ENCODE data around the gene HTR1D. TPM values are rescaled to one million over a fixed set of nuclear protein-coding genes. Genes with fewer than 3 reads are reported as not detected.
"Not testable (repeated sequence)": the region's sequence is repeated elsewhere in the genome, so short reads cannot be mapped to it uniquely, and the experiment has no call there.

HTR1D gene
- total RNA-seq (not detected), polyA plus RNA-seq (1 to 10 TPM in 1 of 2 donors, under 1 TPM in 1; 0.05 to 1.3 TPM)
- long read RNA-seq, donor 1: 0 reads
- long read RNA-seq, donor 2: 0 reads

- ATAC-seq (ENCODE audit: low FRiP score) (no peak), DNase-seq (peak in 1 of 2 donors; percentile 79)
- H3K36me3 ChIP-seq (ENCODE audit: control insufficient read depth in 1 of 2, insufficient read depth in 2 of 2, low read length in 1 of 2): no peaks in the 10 kb centered on the region
- WGBS, 2 donors: 3% methylated on average over 39 to 45 of the region's 45 CpGs
- H3K27ac ChIP-seq (ENCODE audit: low read depth in 1 of 2, low read length in 2 of 2): no peak within 1 kb of the TSS
- intact Hi-C loops (cut with DNase I): no loop called here
- no peaks in the 10 kb centered on the region for H3K4me1 ChIP-seq (ENCODE audit: control insufficient read depth in 1 of 2, insufficient read depth in 2 of 2, low read length in 2 of 2)
- no peaks in the 10 kb centered on the region for H3K27me3 ChIP-seq (ENCODE audit: control insufficient read depth in 1 of 2, insufficient read depth in 2 of 2, low read length in 1 of 2)
- H3K9me3 ChIP-seq (ENCODE audit: control insufficient read depth, low read length): no peaks in the 10 kb centered on the region
- H3K4me3 ChIP-seq (ENCODE audit: low read length in 2 of 2): peak within 1 kb of the TSS in 1 of 2 donors; percentile 22
These were observed at the start of gene HTR1D for GRCh38 chr1:23217421-23218115. Gene HTR1D (minus strand): TSS chr1:23217502. CDS start chr1:23194219, 23,283 bp downstream.

DNA sequence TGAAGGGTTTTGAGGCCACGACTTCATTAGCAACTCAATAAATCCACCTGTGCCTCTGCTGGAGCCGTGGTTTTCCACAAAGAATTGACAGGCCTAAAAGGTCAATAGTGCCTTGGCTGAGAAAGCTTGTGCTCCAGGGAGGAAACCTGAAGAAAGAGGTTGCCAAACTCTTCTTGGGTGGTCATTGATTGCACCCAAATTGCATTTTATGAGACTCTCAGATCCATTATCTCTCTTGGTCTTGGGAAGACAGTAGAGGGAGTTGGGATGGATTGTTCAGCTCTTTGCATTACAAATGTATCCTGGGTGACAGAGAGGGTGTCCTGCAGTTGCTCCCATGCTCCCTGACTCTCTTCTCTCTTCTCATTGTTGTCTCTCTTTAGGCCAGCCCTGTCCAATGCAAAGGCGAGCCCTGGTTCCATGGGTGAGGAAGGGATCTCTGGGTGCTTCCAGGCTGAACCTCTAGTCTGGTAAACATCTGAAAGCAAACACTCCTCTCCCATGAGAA, 46.1 kb upstream of the HTR1D start:
- Histone ChIP-seq H3K9me3 (ENCODE audit: control insufficient read depth, low read length) (no peaks in the 10 kb centered on the region), H3K4me3 (ENCODE audit: low read length in 2 of 2) (no peak overlapping the region), H3K27ac (ENCODE audit: low read depth in 1 of 2, low read length in 2 of 2) (no peak overlapping the region), H3K27me3 (ENCODE audit: control insufficient read depth in 1 of 2, insufficient read depth in 2 of 2, low read length in 1 of 2) (no peaks in the 10 kb centered on the region), H3K36me3 (ENCODE audit: control insufficient read depth in 1 of 2, insufficient read depth in 2 of 2, low read length in 1 of 2) (no peaks in the 10 kb centered on the region), H3K4me1 (ENCODE audit: control insufficient read depth in 1 of 2, insufficient read depth in 2 of 2, low read length in 2 of 2) (no peaks in the 10 kb centered on the region)
- ATAC-seq (ENCODE audit: low FRiP score): no peak
- intact Hi-C loops (cut with DNase I): no loop called here
- DNase-seq: no peak
- 59 to 72% methylated on average over 3 of the region's 3 CpGs for WGBS, 2 donors

- DNase-seq; H3K4me1 ChIP-seq (ENCODE audit: control insufficient read depth in 1 of 2, insufficient read depth in 2 of 2, low read length in 2 of 2); H3K4me3 ChIP-seq (ENCODE audit: low read length in 2 of 2); H3K27me3 ChIP-seq (ENCODE audit: control insufficient read depth in 1 of 2, insufficient read depth in 2 of 2, low read length in 1 of 2); H3K27ac ChIP-seq (ENCODE audit: low read depth in 1 of 2, low read length in 2 of 2); H3K9me3 ChIP-seq (ENCODE audit: control insufficient read depth, low read length); H3K36me3 ChIP-seq (ENCODE audit: control insufficient read depth in 1 of 2, insufficient read depth in 2 of 2, low read length in 1 of 2); intact Hi-C loops (cut with DNase I); ATAC-seq (ENCODE audit: low FRiP score): not testable (repeated sequence)
- 82 to 92% methylated on average over 1 of the region's 2 CpGs for WGBS, 2 donors
These were observed 40.8 kb upstream of the HTR1D start for GRCh38 chr1:23258082-23258481.

DNA sequence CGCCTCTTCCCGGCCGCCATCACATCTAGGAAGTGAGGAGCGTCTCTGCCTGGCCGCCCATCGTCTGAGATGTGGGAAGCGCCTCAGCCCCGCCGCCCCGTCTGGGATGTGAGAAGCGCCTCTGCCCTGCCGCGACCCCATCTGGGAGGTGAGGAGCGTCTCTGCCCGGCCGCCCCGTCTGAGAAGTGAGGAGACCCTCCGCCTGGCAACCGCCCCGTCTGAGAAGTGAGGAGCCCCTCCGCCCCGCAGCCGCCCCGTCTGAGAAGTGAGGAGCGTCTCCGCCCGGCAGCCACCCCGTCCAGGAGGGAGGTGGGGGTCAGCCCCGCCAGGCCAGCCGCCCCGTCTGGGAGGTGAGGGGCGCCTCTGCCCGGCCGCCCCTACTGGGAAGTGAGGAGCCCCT, 40.1 kb upstream of the HTR1D start:
- H3K4me1 ChIP-seq (ENCODE audit: control insufficient read depth in 1 of 2, insufficient read depth in 2 of 2, low read length in 2 of 2); H3K36me3 ChIP-seq (ENCODE audit: control insufficient read depth in 1 of 2, insufficient read depth in 2 of 2, low read length in 1 of 2); H3K4me3 ChIP-seq (ENCODE audit: low read length in 2 of 2); intact Hi-C loops (cut with DNase I); H3K27ac ChIP-seq (ENCODE audit: low read depth in 1 of 2, low read length in 2 of 2); ATAC-seq (ENCODE audit: low FRiP score); H3K27me3 ChIP-seq (ENCODE audit: control insufficient read depth in 1 of 2, insufficient read depth in 2 of 2, low read length in 1 of 2); DNase-seq; H3K9me3 ChIP-seq (ENCODE audit: control insufficient read depth, low read length): not testable (repeated sequence)
- 93 to 94% methylated on average over 22 to 34 of the region's 34 CpGs for WGBS, 2 donors

GRCh38 chr1:23254584-23254983, 37.3 kb upstream of the HTR1D start:
- Histone ChIP-seq H3K4me1 (ENCODE audit: control insufficient read depth in 1 of 2, insufficient read depth in 2 of 2, low read length in 2 of 2) (no peaks in the 10 kb centered on the region), H3K4me3 (ENCODE audit: low read length in 2 of 2) (no peak overlapping the region), H3K36me3 (ENCODE audit: control insufficient read depth in 1 of 2, insufficient read depth in 2 of 2, low read length in 1 of 2) (no peaks in the 10 kb centered on the region), H3K27me3 (ENCODE audit: control insufficient read depth in 1 of 2, insufficient read depth in 2 of 2, low read length in 1 of 2) (no peaks in the 10 kb centered on the region), H3K27ac (ENCODE audit: low read depth in 1 of 2, low read length in 2 of 2) (no peak overlapping the region), H3K9me3 (ENCODE audit: control insufficient read depth, low read length) (no peaks in the 10 kb centered on the region)
- intact Hi-C loops (cut with DNase I): no loop called here
- DNase-seq (no peak), ATAC-seq (ENCODE audit: low FRiP score) (no peak)
- 91 to 93% methylated on average over 5 of the region's 5 CpGs for WGBS, 2 donors

DNA sequence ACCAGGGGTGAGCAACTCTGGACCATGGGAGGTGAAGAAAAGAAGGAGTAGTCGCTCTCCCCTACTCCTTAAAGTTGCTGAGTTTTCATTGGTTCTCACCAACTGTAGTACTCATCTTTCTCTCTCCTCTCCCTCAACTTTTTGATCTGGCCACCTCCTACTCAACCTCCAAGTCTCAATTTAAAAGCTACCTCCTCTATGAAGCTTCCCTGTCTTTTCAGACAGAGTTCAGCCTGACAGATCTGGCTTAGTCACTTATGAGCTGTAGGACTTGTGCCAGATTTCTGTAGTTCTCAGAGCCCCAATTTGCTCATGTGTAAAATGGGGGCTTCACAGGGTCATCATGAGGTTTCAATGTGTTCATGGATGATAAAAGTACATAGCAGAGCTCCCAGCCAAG, 34.5 kb upstream of the HTR1D start:
- no peaks in the 10 kb centered on the region for H3K9me3 ChIP-seq (ENCODE audit: control insufficient read depth, low read length)
- DNase-seq (no peak), ATAC-seq (ENCODE audit: low FRiP score) (no peak)
- H3K27ac ChIP-seq (ENCODE audit: low read depth in 1 of 2, low read length in 2 of 2): no peak overlapping the region
- no peak overlapping the region for H3K4me3 ChIP-seq (ENCODE audit: low read length in 2 of 2)
- no peaks in the 10 kb centered on the region for H3K4me1 ChIP-seq (ENCODE audit: control insufficient read depth in 1 of 2, insufficient read depth in 2 of 2, low read length in 2 of 2)
- H3K36me3 ChIP-seq (ENCODE audit: control insufficient read depth in 1 of 2, insufficient read depth in 2 of 2, low read length in 1 of 2): no peaks in the 10 kb centered on the region
- no peaks in the 10 kb centered on the region for H3K27me3 ChIP-seq (ENCODE audit: control insufficient read depth in 1 of 2, insufficient read depth in 2 of 2, low read length in 1 of 2)
- WGBS, 2 donors: 83 to 97% methylated on average over 1 of the region's 1 CpG
- intact Hi-C loops (cut with DNase I): no loop called here

- no peaks in the 10 kb centered on the region for H3K9me3 ChIP-seq (ENCODE audit: control insufficient read depth, low read length)
- 46% methylated on average over 6 of the region's 6 CpGs for WGBS, 2 donors
- DNase-seq (no peak), ATAC-seq (ENCODE audit: low FRiP score) (no peak)
- no peak overlapping the region for H3K4me3 ChIP-seq (ENCODE audit: low read length in 2 of 2)
- no peaks in the 10 kb centered on the region for H3K36me3 ChIP-seq (ENCODE audit: control insufficient read depth in 1 of 2, insufficient read depth in 2 of 2, low read length in 1 of 2)
- no peaks in the 10 kb centered on the region for H3K4me1 ChIP-seq (ENCODE audit: control insufficient read depth in 1 of 2, insufficient read depth in 2 of 2, low read length in 2 of 2)
- no peaks in the 10 kb centered on the region for H3K27me3 ChIP-seq (ENCODE audit: control insufficient read depth in 1 of 2, insufficient read depth in 2 of 2, low read length in 1 of 2)
- intact Hi-C loops (cut with DNase I): no loop called here
- no peak overlapping the region for H3K27ac ChIP-seq (ENCODE audit: low read depth in 1 of 2, low read length in 2 of 2)
These were observed 32.6 kb upstream of the HTR1D start for GRCh38 chr1:23249787-23250454.

DNA sequence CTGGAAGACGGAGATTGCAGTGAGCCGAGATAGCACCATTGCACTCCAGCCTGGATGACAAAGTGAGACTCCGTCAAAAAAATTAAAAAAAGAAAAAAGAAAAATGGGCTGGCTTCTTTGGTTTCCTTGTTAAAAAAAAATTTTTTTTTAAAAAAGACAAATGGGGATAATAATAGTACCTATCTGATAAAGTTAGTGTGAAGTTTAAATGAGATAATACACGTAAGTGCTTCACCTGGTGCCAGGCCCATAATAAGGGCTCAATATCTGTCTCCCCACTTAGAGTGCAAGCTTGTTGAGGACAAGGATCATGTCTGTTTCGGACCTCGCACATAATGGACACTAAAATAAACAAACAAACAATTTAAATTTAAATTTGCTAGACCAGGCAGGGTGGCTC, 30.0 kb upstream of the HTR1D start:
- intact Hi-C loops (cut with DNase I): no loop called here
- no peaks in the 10 kb centered on the region for H3K36me3 ChIP-seq (ENCODE audit: control insufficient read depth in 1 of 2, insufficient read depth in 2 of 2, low read length in 1 of 2)
- DNase-seq (no peak), ATAC-seq (ENCODE audit: low FRiP score) (no peak)
- H3K27ac ChIP-seq (ENCODE audit: low read depth in 1 of 2, low read length in 2 of 2): no peak overlapping the region
- no peaks in the 10 kb centered on the region for H3K27me3 ChIP-seq (ENCODE audit: control insufficient read depth in 1 of 2, insufficient read depth in 2 of 2, low read length in 1 of 2)
- H3K4me3 ChIP-seq (ENCODE audit: low read length in 2 of 2): no peak overlapping the region
- no peaks in the 10 kb centered on the region for H3K9me3 ChIP-seq (ENCODE audit: control insufficient read depth, low read length)
- no peaks in the 10 kb centered on the region for H3K4me1 ChIP-seq (ENCODE audit: control insufficient read depth in 1 of 2, insufficient read depth in 2 of 2, low read length in 2 of 2)
- 96 to 97% methylated on average over 6 of the region's 6 CpGs for WGBS, 2 donors

GRCh38 chr1:23246274-23246673, 29.0 kb upstream of the HTR1D start:
- H3K27me3 ChIP-seq (ENCODE audit: control insufficient read depth in 1 of 2, insufficient read depth in 2 of 2, low read length in 1 of 2): no peaks in the 10 kb centered on the region
- WGBS, 2 donors: 91 to 93% methylated on average over 2 of the region's 2 CpGs
- ATAC-seq (ENCODE audit: low FRiP score): no peak
- H3K27ac ChIP-seq (ENCODE audit: low read depth in 1 of 2, low read length in 2 of 2): no peak overlapping the region
- H3K4me3 ChIP-seq (ENCODE audit: low read length in 2 of 2): no peak overlapping the region
- no peak for DNase-seq
- intact Hi-C loops (cut with DNase I): no loop called here
- no peaks in the 10 kb centered on the region for H3K4me1 ChIP-seq (ENCODE audit: control insufficient read depth in 1 of 2, insufficient read depth in 2 of 2, low read length in 2 of 2)
- H3K36me3 ChIP-seq (ENCODE audit: control insufficient read depth in 1 of 2, insufficient read depth in 2 of 2, low read length in 1 of 2): no peaks in the 10 kb centered on the region
- no peaks in the 10 kb centered on the region for H3K9me3 ChIP-seq (ENCODE audit: control insufficient read depth, low read length)

All from aorta (tissue), 5 donors.